ENCODE results near the gene PNMT. TPM values are rescaled to one million over a fixed set of nuclear protein-coding genes. Genes with fewer than 3 reads are reported as not detected.

The PNMT gene
- total and polyA plus RNA-seq, 2 donors (not counting 1 experiment from before 2014, with no cell fraction given) = 0.13 to 0.76 TPM

DNA sequence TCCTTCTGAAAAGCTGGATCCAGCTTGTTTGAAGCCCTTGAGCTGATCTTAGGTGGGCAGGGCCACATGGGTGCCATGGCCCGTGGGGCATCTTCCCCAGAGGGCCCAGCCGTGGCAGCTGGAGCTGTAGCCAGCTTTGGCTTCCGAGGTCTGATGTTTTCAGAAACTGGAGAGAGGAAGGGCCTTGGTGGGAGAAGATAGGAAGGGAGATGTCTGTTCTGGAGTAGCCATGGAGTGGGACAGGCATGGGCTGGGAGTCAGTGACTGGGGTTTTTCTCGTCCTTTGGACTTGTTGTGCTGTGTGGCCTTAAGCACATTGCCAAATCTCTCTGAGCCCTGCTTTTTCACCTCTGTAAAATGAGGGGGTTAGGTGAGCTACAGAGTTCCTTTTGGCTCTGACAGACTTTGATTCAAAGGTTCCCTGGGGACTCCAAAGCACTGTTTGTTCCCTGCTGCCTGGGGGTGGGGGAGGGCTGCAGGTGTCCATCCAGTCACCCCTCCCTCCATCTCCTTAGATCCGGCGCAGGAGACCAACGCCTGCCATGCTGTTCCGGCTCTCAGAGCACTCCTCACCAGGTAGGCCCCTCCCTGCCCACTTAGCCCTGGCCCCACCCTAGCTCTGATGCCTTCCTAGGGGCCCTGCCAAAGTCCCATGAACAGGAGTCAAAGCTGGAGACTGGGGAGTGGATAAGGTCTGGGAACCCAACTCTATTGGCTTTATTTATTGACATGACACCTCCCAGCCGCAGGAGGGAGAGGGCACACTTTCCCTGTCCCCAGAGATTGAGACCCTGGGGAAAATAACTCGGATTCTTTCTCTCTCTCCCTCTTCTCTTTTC is 39.4 kb upstream of the PNMT start:
- POLR2A ChIA-PET = interaction anchor here (1.8 kb wide), 1 partner anchor 59 kb away, joined by 4 read pairs; the partner anchor contains the start of gene PGAP3
- no peaks in the 10 kb centered on the region for H4K20me1 ChIP-seq (ENCODE audit: control insufficient read depth, insufficient read depth, low read length, poor library complexity, severe bottlenecking)
- H3K4me1 ChIP-seq (ENCODE audit: control insufficient read depth in 2 of 2, insufficient read depth in 2 of 2, low read length in 2 of 2) = peaks cover 14 to 15% of the 10 kb centered on the region in 2 donors
- H3K79me2 ChIP-seq (ENCODE audit: control insufficient read depth, insufficient read depth, low read length) = peaks cover 4% of the 10 kb centered on the region
- H3K27me3 Mint-ChIP-seq = peaks cover 30% of the 10 kb centered on the region
- no peaks in the 10 kb centered on the region for H3K9me3 Mint-ChIP-seq (ENCODE audit: insufficient read depth)
- H3K4me2 ChIP-seq (replicated peaks; ENCODE audit: low read depth, low read length, poor library complexity, severe bottlenecking) = no peak overlapping the region
- H3K27ac ChIP-seq (ENCODE audit: low read length in 2 of 2) = no peak overlapping the region
- H3K4me3 Mint-ChIP-seq = no peak overlapping the region
- H3K36me3 ChIP-seq (replicated peaks in 1 of 2; ENCODE audit: control extremely low read depth in 1 of 2, control insufficient read depth in 1 of 2, extremely low read depth in 1 of 2, insufficient read depth in 2 of 2, low read length in 1 of 2) = no peaks in the 10 kb centered on the region
- CTCF ChIA-PET = interaction anchor here (0.7 to 6.6 kb wide), 7 partner anchors 7 to 101 kb away, joined by 3 to 143 read pairs (median 4); partner anchors contain the start of gene TCAP
- TF ChIP-seq CTCF (IDR thresholded peaks at IDR 0.05) = no peak
- TF ChIP-seq EZH2 (IDR thresholded peaks at IDR 0.05; ENCODE audit: borderline replicate concordance, insufficient read depth, low read depth, low read length, poor library complexity, severe bottlenecking) = no peak
- DNase-seq = no peak
- no peak overlapping the region for H3K9ac ChIP-seq (ENCODE audit: low read length)
- no peak overlapping the region for H3K4me3 ChIP-seq (ENCODE audit: control extremely low read depth in 1 of 5, extremely low read depth in 1 of 5, insufficient read depth in 1 of 5, low read depth in 2 of 5, low read length in 4 of 5)
- 81% methylated on average over 3 of the region's 10 CpGs for WGBS (ENCODE audit: insufficient coverage)
- intact Hi-C loops (cut with micrococcal nuclease) = no loop called here
- H3K27ac Mint-ChIP-seq = no peak overlapping the region
- no peaks in the 10 kb centered on the region for H3K9me3 ChIP-seq (ENCODE audit: control extremely low read depth in 1 of 3, control insufficient read depth in 2 of 3, insufficient read depth in 1 of 3, low read length in 2 of 3)
- no peak overlapping the region for H2AFZ ChIP-seq (ENCODE audit: insufficient read depth, low read depth, low read length, poor library complexity, severe bottlenecking)
- no peak for ATAC-seq (ENCODE audit: low read depth)
- peaks cover 22% of the 10 kb centered on the region for H3K4me1 Mint-ChIP-seq
- H3K27me3 ChIP-seq (replicated peaks in 1 of 4; ENCODE audit: control extremely low read depth in 1 of 4, control insufficient read depth in 3 of 4, insufficient read depth in 4 of 4, low read length in 3 of 4) = peaks cover 0 to 63% (median 17%) of the 10 kb centered on the region in 4 experiments

GRCh38 chr17:39629494-39629880 is 38.8 kb upstream of the PNMT start:
- no peak for ATAC-seq (ENCODE audit: low read depth)
- WGBS (ENCODE audit: insufficient coverage) = no CpG with 5 or more reads among the region's 3 CpGs
- CTCF ChIA-PET = interaction anchor here (1.2 to 6.6 kb wide), 4 partner anchors 7 to 81 kb away, joined by 4 to 143 read pairs (median 9); no protein-coding TSS in a partner anchor
- H3K4me1 Mint-ChIP-seq = peaks cover 26% of the 10 kb centered on the region
- Histone ChIP-seq H4K20me1 (ENCODE audit: control insufficient read depth, insufficient read depth, low read length, poor library complexity, severe bottlenecking) (no peaks in the 10 kb centered on the region), H3K4me3 (ENCODE audit: control extremely low read depth in 1 of 5, extremely low read depth in 1 of 5, insufficient read depth in 1 of 5, low read depth in 2 of 5, low read length in 4 of 5) (no peak overlapping the region), H3K9ac (ENCODE audit: low read length) (no peak overlapping the region), H3K4me2 (replicated peaks; ENCODE audit: low read depth, low read length, poor library complexity, severe bottlenecking) (no peak overlapping the region), H2AFZ (ENCODE audit: insufficient read depth, low read depth, low read length, poor library complexity, severe bottlenecking) (no peak overlapping the region), H3K27me3 (replicated peaks in 1 of 4; ENCODE audit: control extremely low read depth in 1 of 4, control insufficient read depth in 3 of 4, insufficient read depth in 4 of 4, low read length in 3 of 4) (peaks cover 0 to 62% (median 16%) of the 10 kb centered on the region in 4 experiments), H3K4me1 (ENCODE audit: control insufficient read depth in 2 of 2, insufficient read depth in 2 of 2, low read length in 2 of 2) (peaks cover 13 to 19% of the 10 kb centered on the region in 2 donors), H3K79me2 (ENCODE audit: control insufficient read depth, insufficient read depth, low read length) (peaks cover 8% of the 10 kb centered on the region), H3K27ac (ENCODE audit: low read length in 2 of 2) (no peak overlapping the region), H3K36me3 (replicated peaks in 1 of 2; ENCODE audit: control extremely low read depth in 1 of 2, control insufficient read depth in 1 of 2, extremely low read depth in 1 of 2, insufficient read depth in 2 of 2, low read length in 1 of 2) (no peaks in the 10 kb centered on the region), H3K9me3 (ENCODE audit: control extremely low read depth in 1 of 3, control insufficient read depth in 2 of 3, insufficient read depth in 1 of 3, low read length in 2 of 3) (no peaks in the 10 kb centered on the region)
- intact Hi-C loops (cut with micrococcal nuclease) = no loop called here
- no peaks in the 10 kb centered on the region for H3K9me3 Mint-ChIP-seq (ENCODE audit: insufficient read depth)
- no peak overlapping the region for H3K4me3 Mint-ChIP-seq
- no peak for TF ChIP-seq EZH2 (IDR thresholded peaks at IDR 0.05; ENCODE audit: borderline replicate concordance, insufficient read depth, low read depth, low read length, poor library complexity, severe bottlenecking)
- no peak for TF ChIP-seq CTCF (IDR thresholded peaks at IDR 0.05)
- DNase-seq = no peak
- POLR2A ChIA-PET = no interaction called here
- H3K27me3 Mint-ChIP-seq = peaks cover 30% of the 10 kb centered on the region
- H3K27ac Mint-ChIP-seq = no peak overlapping the region
